HCT116 (cell line): ENCODE data around the gene WDR64. TPM values are rescaled to one million over a fixed set of nuclear protein-coding genes. Genes with fewer than 3 reads are reported as not detected.

Experiments used
- ATAC-seq: fragments of 200-7000 bp; cut with Tn5 transposase; 2 replicates; pipeline ENCODE4 v1.9.1; 2020; ENCODE audit warnings: mild to moderate bottlenecking, moderate library complexity
- BruUV-seq: library from RNA; stranded (reverse); fragments of 400-500 nt; replicated peaks from 2 replicates; lab custom pipeline; 2021; lab: Mats Ljungman, UMichigan
- CTCF ChIA-PET: fragments of 300-600 bp; sonication (Branson Sonifier 250); formaldehyde crosslinking; loops from one replicate; lab custom pipeline; 2021; ENCODE audit warnings: antibody characterized with exemption; lab: Charles Lee
- POLR2A ChIA-PET: fragments of 300-600, 350-600 bp; sonication (Branson Sonifier 250); formaldehyde crosslinking; loops from one replicate; lab custom pipeline; 2021; ENCODE audit warnings: antibody characterized with exemption; lab: Charles Lee
- RAD21 ChIA-PET, 2 experiments: fragments of 300-600 bp; sonication (Branson Sonifier 250); formaldehyde crosslinking; loops; one replicate each; lab custom pipeline; 2023; ENCODE audit warnings: low total read pairs in 2 of 2; ENCODE audit not compliant: uncharacterized antibody in 2 of 2, unreplicated experiment in 2 of 2, low non-redundant PET in 1 of 2; lab: Charles Lee
- DNase-seq: peaks from one replicate; pipeline ENCODE4 v3.0.0-alpha.2; 2010; ENCODE audit warnings: low read depth, low spot score
- H2AFZ ChIP-seq: fragments of 200-600 bp; shearing (Covaris generic), sonication (generic); 2 replicates; pipeline ENCODE4 v1.6.1; 2017; ENCODE audit warnings: low read depth, mixed run types, mixed read lengths, antibody characterized with exemption, low read length; ENCODE audit not compliant: poor library complexity, severe bottlenecking
- H3K27ac ChIP-seq: 2 replicates; pipeline ENCODE4 v1.5.1; 2012; ENCODE audit warnings: low read depth, low read length
- H3K27me3 ChIP-seq: fragments of 200-600 bp; sonication (generic); 2 replicates; pipeline ENCODE4 v1.6.1; 2016; ENCODE audit warnings: mixed run types, low read length, mixed read lengths; ENCODE audit not compliant: insufficient read depth
- H3K36me3 ChIP-seq, 2 experiments: fragments of 200-500 bp in 1 of 2; fragments of 200-600 bp in 1 of 2; sonication (Bioruptor generic) in 1 of 2; sonication (generic) in 1 of 2; 2 replicates each; pipeline versions ENCODE4 v1.5.1 to v1.6.1; 2014 to 2016; ENCODE audit warnings: low read length in 2 of 2, inconsistent platforms in 1 of 2, mixed read lengths in 1 of 2, mixed run types in 1 of 2; ENCODE audit not compliant: insufficient read depth in 2 of 2, control insufficient read depth in 1 of 2
- H3K4me1 ChIP-seq, 2 experiments: fragments of 200-600 bp in 1 of 2; sonication (generic) in 1 of 2; 2 replicates each; pipeline versions ENCODE4 v1.5.1 to v1.6.1; 2012 to 2017; ENCODE audit warnings: low read length in 2 of 2, inconsistent platforms in 1 of 2, mild to moderate bottlenecking in 1 of 2, mixed read lengths in 1 of 2, mixed run types in 1 of 2, moderate library complexity in 1 of 2; ENCODE audit not compliant: insufficient read depth in 2 of 2, control insufficient read depth in 1 of 2
- H3K4me2 ChIP-seq: fragments of 200-600 bp; sonication (generic); 2 replicates; pipeline ENCODE4 v1.6.1; 2017; ENCODE audit warnings: mixed run types, low read length, mixed read lengths
- H3K4me3 ChIP-seq, 2 experiments: fragments of 200-600 bp in 1 of 2; sonication (generic) in 1 of 2; replicated peaks in 1 of 2; 2 replicates each; pipeline ENCODE4 v1.5.1; 2011 to 2016; ENCODE audit warnings: low read length in 2 of 2, control low read depth in 1 of 2, low read depth in 1 of 2, mild to moderate bottlenecking in 1 of 2, mixed read lengths in 1 of 2, mixed run types in 1 of 2
- H3K79me2 ChIP-seq: fragments of 200-600 bp; sonication (generic); 2 replicates; pipeline ENCODE4 v1.6.1; 2017; ENCODE audit warnings: mild to moderate bottlenecking, mixed run types, low read length, moderate library complexity, mixed read lengths; ENCODE audit not compliant: insufficient read depth
- H3K9ac ChIP-seq: fragments of 200-600 bp; sonication (generic); 2 replicates; pipeline ENCODE4 v1.6.1; 2016; ENCODE audit warnings: low read length, mixed read lengths
- H3K9me2 ChIP-seq: fragments of 200-600 bp; sonication (generic), shearing (Covaris generic); 2 replicates; pipeline ENCODE4 v1.6.1; 2017; ENCODE audit warnings: mixed run types, mild to moderate bottlenecking, moderate library complexity; ENCODE audit not compliant: insufficient read depth
- H3K9me3 ChIP-seq, 2 experiments: fragments of 200-500 bp in 1 of 2; fragments of 200-600 bp in 1 of 2; sonication (Bioruptor generic) in 1 of 2; sonication (generic) in 1 of 2; 2 replicates each; pipeline ENCODE4 v1.6.1; 2014 to 2017; ENCODE audit warnings: low read length in 2 of 2, mixed read lengths in 2 of 2, inconsistent platforms in 1 of 2, low read depth in 1 of 2, mild to moderate bottlenecking in 1 of 2, mixed run types in 1 of 2, moderate library complexity in 1 of 2; ENCODE audit not compliant: control insufficient read depth in 1 of 2, insufficient read depth in 1 of 2
- H4K20me1 ChIP-seq: fragments of 200-600 bp; sonication (generic), shearing (Covaris generic); 2 replicates; pipeline ENCODE4 v1.6.1; 2017; ENCODE audit warnings: mixed run types, mild to moderate bottlenecking, moderate library complexity; ENCODE audit not compliant: insufficient read depth
- CBX3 ChIP-seq: IDR thresholded peaks from 2 replicates; pipeline ENCODE4 v1.6.1; 2012; ENCODE audit warnings: low read depth
- CEBPB ChIP-seq: IDR thresholded peaks from 2 replicates; pipeline ENCODE4 v1.6.1; 2012; ENCODE audit warnings: low read depth
- EGR1 ChIP-seq: IDR thresholded peaks from 2 replicates; pipeline ENCODE4 v1.6.1; 2012; ENCODE audit warnings: low read depth
- ELF1 ChIP-seq: IDR thresholded peaks from 2 replicates; pipeline ENCODE4 v1.6.1; 2012; ENCODE audit warnings: low read depth, borderline replicate concordance
- EZH2phosphoT487 ChIP-seq: fragments of 200-600 bp; IDR thresholded peaks from 2 replicates; pipeline ENCODE4 v1.6.1; 2018; ENCODE audit warnings: antibody characterized with exemption, borderline replicate concordance
- FOSL1 ChIP-seq: IDR thresholded peaks from 2 replicates; pipeline ENCODE4 v1.6.1; 2012; ENCODE audit warnings: low read depth
- JUND ChIP-seq: IDR thresholded peaks from 2 replicates; pipeline ENCODE4 v1.6.1; 2012
- POLR2A ChIP-seq: IDR thresholded peaks from 2 replicates; pipeline ENCODE4 v1.7.0; 2011; ENCODE audit warnings: borderline replicate concordance; ENCODE audit not compliant: insufficient read depth, insufficient read length; ENCODE audit errors: extremely low read depth
- POLR2AphosphoS5 ChIP-seq: IDR thresholded peaks from 2 replicates; pipeline ENCODE4 v1.6.1; 2011; ENCODE audit warnings: mild to moderate bottlenecking, low read depth, low read length, moderate library complexity
- RAD21 ChIP-seq: IDR thresholded peaks from 2 replicates; pipeline ENCODE4 v1.6.1; 2012; ENCODE audit warnings: low read depth, mild to moderate bottlenecking
- SIN3A ChIP-seq: IDR thresholded peaks from 2 replicates; pipeline ENCODE4 v1.6.1; 2012; ENCODE audit warnings: low read depth
- SRF ChIP-seq: IDR thresholded peaks from 2 replicates; pipeline ENCODE4 v1.6.1; 2012; ENCODE audit warnings: low read depth
- YY1 ChIP-seq: IDR thresholded peaks from 2 replicates; pipeline ENCODE4 v1.6.1; 2011; ENCODE audit warnings: low read length, low read depth, moderate library complexity, mild to moderate bottlenecking; ENCODE audit not compliant: insufficient replicate concordance; ENCODE audit errors: extremely low read depth
- ZFX ChIP-seq: fragments of 450-650 bp; IDR thresholded peaks from 2 replicates; pipeline ENCODE4 v1.6.1; 2017
- ZNF274 ChIP-seq: fragments of 200-500 bp; sonication (Bioruptor generic); IDR thresholded peaks from 2 replicates; pipeline ENCODE4 v1.6.1; 2014; ENCODE audit warnings: mild to moderate bottlenecking, low read depth, low read length, inconsistent platforms
- intact Hi-C: fragments of 100-400 bp; cut with micrococcal nuclease; formaldehyde crosslinking; loops from 2 replicates; pipeline ENCODE4 v1.10.0; 2022
- total RNA-seq: library from RNA; stranded (reverse); gene quantifications from one replicate; pipeline ENCODE4 v1.2.1, GENCODE V29; 2021; ENCODE audit not compliant: unreplicated experiment
- TF ChIP-seq, protein P1 (sequence below): IDR thresholded peaks from 2 replicates; pipeline ENCODE4 v1.6.1; 2012
- TF ChIP-seq, protein P2 (sequence below): IDR thresholded peaks from 2 replicates; pipeline ENCODE4 v1.6.1; 2012; ENCODE audit warnings: low read depth
- TF ChIP-seq, protein P3 (sequence below), 3 experiments: fragments of 200-600 bp in 1 of 3; sonication (generic) in 1 of 3; IDR thresholded peaks in 2 of 3; conservative IDR thresholded peaks in 1 of 3; 2 replicates each; pipeline ENCODE4 v1.5.1; 2012 to 2017; ENCODE audit warnings: low read depth in 2 of 3, low read length in 2 of 3, antibody characterized with exemption in 1 of 3, borderline replicate concordance in 1 of 3, control low read depth in 1 of 3, mild to moderate bottlenecking in 1 of 3, mixed read lengths in 1 of 3, mixed run types in 1 of 3, moderate library complexity in 1 of 3; ENCODE audit not compliant: insufficient read depth in 1 of 3
- TF ChIP-seq, protein P4 (sequence below): IDR thresholded peaks from 2 replicates; pipeline ENCODE4 v1.6.1; 2011; ENCODE audit warnings: mild to moderate bottlenecking, low read length, moderate library complexity; ENCODE audit not compliant: insufficient replicate concordance; ENCODE audit errors: extremely low read depth
- TF ChIP-seq, protein P5 (sequence below): IDR thresholded peaks from 2 replicates; pipeline ENCODE4 v1.6.1; 2012

The WDR64 gene
- total RNA-seq, 1 experiment from 2014 or later = not detected

DNA sequence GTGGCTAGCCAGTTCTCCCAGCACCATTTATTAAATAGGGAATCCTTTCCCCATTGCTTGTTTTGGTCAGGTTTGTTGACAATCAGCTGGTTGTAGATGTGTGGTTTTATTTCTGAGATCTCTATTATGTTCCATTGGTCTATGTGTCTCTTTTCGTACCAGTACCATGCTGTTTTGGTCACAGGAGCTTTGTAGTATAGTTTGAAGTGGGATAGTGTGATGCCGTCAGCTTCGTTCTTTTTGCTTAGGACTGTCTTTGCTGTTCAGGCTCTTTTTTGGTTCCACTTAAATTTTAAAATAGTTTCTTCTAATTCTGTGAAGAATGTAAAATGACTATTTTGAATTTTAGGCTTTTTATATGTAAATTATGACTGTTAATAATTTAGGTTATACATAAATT, 68.9 kb downstream of the WDR64 start:
- ChIA-PET POLR2A (no interaction called here), RAD21 (no interaction called here), CTCF (no interaction called here)
- Histone ChIP-seq H4K20me1 (no peaks in the 10 kb centered on the region), H3K36me3 (no peaks in the 10 kb centered on the region), H3K27ac (no peak overlapping the region), H3K4me2 (no peak overlapping the region), H3K4me3 (no peak overlapping the region), H2AFZ (no peak overlapping the region), H3K9me3 (no peaks in the 10 kb centered on the region), H3K9me2 (no peaks in the 10 kb centered on the region), H3K27me3 (no peaks in the 10 kb centered on the region), H3K9ac (no peak overlapping the region), H3K4me1 (no peaks in the 10 kb centered on the region), H3K79me2 (no peaks in the 10 kb centered on the region)
- no TSS peak for BruUV-seq
- ATAC-seq (no peak), DNase-seq (no peak)
- no peak for TF ChIP-seq ZNF274
- TF ChIP-seq CEBPB = no peak
- TF ChIP-seq POLR2A = no peak
- TF ChIP-seq SIN3A = no peak
- TF ChIP-seq, protein P1, sequence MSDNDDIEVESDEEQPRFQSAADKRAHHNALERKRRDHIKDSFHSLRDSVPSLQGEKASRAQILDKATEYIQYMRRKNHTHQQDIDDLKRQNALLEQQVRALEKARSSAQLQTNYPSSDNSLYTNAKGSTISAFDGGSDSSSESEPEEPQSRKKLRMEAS = no peak
- TF ChIP-seq, protein P2, sequence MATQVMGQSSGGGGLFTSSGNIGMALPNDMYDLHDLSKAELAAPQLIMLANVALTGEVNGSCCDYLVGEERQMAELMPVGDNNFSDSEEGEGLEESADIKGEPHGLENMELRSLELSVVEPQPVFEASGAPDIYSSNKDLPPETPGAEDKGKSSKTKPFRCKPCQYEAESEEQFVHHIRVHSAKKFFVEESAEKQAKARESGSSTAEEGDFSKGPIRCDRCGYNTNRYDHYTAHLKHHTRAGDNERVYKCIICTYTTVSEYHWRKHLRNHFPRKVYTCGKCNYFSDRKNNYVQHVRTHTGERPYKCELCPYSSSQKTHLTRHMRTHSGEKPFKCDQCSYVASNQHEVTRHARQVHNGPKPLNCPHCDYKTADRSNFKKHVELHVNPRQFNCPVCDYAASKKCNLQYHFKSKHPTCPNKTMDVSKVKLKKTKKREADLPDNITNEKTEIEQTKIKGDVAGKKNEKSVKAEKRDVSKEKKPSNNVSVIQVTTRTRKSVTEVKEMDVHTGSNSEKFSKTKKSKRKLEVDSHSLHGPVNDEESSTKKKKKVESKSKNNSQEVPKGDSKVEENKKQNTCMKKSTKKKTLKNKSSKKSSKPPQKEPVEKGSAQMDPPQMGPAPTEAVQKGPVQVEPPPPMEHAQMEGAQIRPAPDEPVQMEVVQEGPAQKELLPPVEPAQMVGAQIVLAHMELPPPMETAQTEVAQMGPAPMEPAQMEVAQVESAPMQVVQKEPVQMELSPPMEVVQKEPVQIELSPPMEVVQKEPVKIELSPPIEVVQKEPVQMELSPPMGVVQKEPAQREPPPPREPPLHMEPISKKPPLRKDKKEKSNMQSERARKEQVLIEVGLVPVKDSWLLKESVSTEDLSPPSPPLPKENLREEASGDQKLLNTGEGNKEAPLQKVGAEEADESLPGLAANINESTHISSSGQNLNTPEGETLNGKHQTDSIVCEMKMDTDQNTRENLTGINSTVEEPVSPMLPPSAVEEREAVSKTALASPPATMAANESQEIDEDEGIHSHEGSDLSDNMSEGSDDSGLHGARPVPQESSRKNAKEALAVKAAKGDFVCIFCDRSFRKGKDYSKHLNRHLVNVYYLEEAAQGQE = no peak
- no peak for TF ChIP-seq EGR1
- no peak for TF ChIP-seq FOSL1
- no peak for TF ChIP-seq SRF
- no peak for TF ChIP-seq CBX3
- no peak for TF ChIP-seq JUND
- TF ChIP-seq POLR2AphosphoS5 = no peak
- TF ChIP-seq ZFX = no peak
- TF ChIP-seq, protein P3, sequence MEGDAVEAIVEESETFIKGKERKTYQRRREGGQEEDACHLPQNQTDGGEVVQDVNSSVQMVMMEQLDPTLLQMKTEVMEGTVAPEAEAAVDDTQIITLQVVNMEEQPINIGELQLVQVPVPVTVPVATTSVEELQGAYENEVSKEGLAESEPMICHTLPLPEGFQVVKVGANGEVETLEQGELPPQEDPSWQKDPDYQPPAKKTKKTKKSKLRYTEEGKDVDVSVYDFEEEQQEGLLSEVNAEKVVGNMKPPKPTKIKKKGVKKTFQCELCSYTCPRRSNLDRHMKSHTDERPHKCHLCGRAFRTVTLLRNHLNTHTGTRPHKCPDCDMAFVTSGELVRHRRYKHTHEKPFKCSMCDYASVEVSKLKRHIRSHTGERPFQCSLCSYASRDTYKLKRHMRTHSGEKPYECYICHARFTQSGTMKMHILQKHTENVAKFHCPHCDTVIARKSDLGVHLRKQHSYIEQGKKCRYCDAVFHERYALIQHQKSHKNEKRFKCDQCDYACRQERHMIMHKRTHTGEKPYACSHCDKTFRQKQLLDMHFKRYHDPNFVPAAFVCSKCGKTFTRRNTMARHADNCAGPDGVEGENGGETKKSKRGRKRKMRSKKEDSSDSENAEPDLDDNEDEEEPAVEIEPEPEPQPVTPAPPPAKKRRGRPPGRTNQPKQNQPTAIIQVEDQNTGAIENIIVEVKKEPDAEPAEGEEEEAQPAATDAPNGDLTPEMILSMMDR (IDR thresholded peaks at IDR 0.05 in 2 of 3, conservative IDR thresholded peaks at IDR 0.05 in 1 of 3; ENCODE audit: borderline replicate concordance in 1 of 3, insufficient read depth in 1 of 3, low read depth in 2 of 3, low read length in 2 of 3) = no peak
- TF ChIP-seq ELF1 = no peak
- no peak for TF ChIP-seq EZH2phosphoT487
- TF ChIP-seq, protein P4, sequence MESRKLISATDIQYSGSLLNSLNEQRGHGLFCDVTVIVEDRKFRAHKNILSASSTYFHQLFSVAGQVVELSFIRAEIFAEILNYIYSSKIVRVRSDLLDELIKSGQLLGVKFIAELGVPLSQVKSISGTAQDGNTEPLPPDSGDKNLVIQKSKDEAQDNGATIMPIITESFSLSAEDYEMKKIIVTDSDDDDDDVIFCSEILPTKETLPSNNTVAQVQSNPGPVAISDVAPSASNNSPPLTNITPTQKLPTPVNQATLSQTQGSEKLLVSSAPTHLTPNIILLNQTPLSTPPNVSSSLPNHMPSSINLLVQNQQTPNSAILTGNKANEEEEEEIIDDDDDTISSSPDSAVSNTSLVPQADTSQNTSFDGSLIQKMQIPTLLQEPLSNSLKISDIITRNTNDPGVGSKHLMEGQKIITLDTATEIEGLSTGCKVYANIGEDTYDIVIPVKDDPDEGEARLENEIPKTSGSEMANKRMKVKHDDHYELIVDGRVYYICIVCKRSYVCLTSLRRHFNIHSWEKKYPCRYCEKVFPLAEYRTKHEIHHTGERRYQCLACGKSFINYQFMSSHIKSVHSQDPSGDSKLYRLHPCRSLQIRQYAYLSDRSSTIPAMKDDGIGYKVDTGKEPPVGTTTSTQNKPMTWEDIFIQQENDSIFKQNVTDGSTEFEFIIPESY = no peak
- TF ChIP-seq RAD21 = no peak
- TF ChIP-seq, protein P5, sequence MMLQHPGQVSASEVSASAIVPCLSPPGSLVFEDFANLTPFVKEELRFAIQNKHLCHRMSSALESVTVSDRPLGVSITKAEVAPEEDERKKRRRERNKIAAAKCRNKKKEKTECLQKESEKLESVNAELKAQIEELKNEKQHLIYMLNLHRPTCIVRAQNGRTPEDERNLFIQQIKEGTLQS = no peak
- TF ChIP-seq YY1 = no peak
- intact Hi-C loops = no loop called here
